Calu3 (cell line): ENCODE results near the gene AJAP1. TPM values are rescaled to one million over a fixed set of nuclear protein-coding genes. Genes with fewer than 3 reads are reported as not detected.

ENCODE experiments used
- BruUV-seq: library from RNA; stranded (reverse); fragments of 400-500 nt; replicated peaks from 2 replicates; lab custom pipeline; 2021; lab: Mats Ljungman, UMichigan
- CTCF ChIA-PET: fragments of 300-600 bp; sonication (Branson Sonifier 250); formaldehyde crosslinking; loops from one replicate; lab custom pipeline; 2022; ENCODE audit warnings: antibody characterized with exemption; lab: Charles Lee
- DNase-seq: peaks from one replicate; pipeline ENCODE4 v3.0.0; 2022
- H3K27ac Mint-ChIP-seq: one replicate; pipeline ENCODE4 v1.8.0; 2022; ENCODE audit warnings: mixed read lengths; ENCODE audit not compliant: unreplicated experiment
- H3K27me3 Mint-ChIP-seq: one replicate; pipeline ENCODE4 v1.8.0; 2022; ENCODE audit warnings: mixed read lengths; ENCODE audit not compliant: unreplicated experiment
- H3K36me3 Mint-ChIP-seq: one replicate; pipeline ENCODE4 v1.8.0; 2022; ENCODE audit warnings: mild to moderate bottlenecking, moderate library complexity, mixed read lengths; ENCODE audit not compliant: insufficient read depth, unreplicated experiment
- H3K4me1 Mint-ChIP-seq: one replicate; pipeline ENCODE4 v1.8.0; 2022; ENCODE audit warnings: mild to moderate bottlenecking, low read depth, mixed read lengths; ENCODE audit not compliant: unreplicated experiment
- H3K4me3 Mint-ChIP-seq: one replicate; pipeline ENCODE4 v1.8.0; 2022; ENCODE audit warnings: mild to moderate bottlenecking, low read depth, moderate library complexity, mixed read lengths; ENCODE audit not compliant: unreplicated experiment
- H3K9me3 Mint-ChIP-seq: one replicate; pipeline ENCODE4 v1.8.0; 2022; ENCODE audit warnings: low read depth, mixed read lengths; ENCODE audit not compliant: unreplicated experiment
- CTCF ChIP-seq: fragments of 200-600 bp; IDR thresholded peaks from one replicate; pipeline ENCODE4 v1.8.0; 2022; ENCODE audit warnings: antibody characterized with exemption; ENCODE audit not compliant: unreplicated experiment
- intact Hi-C: fragments of 100-400 bp; cut with micrococcal nuclease; formaldehyde crosslinking; loops from one replicate; pipeline ENCODE4 v1.10.0; 2022; ENCODE audit not compliant: unreplicated experiment
- total RNA-seq: library from RNA; stranded (reverse); gene quantifications from 2 replicates; pipeline ENCODE4 v1.2.3, GENCODE V29; 2022

The AJAP1 gene
- total RNA-seq, 1 experiment from 2014 or later, result not detected

GRCh38 chr1:4689271-4689935 lies 35.0 kb downstream of the AJAP1 start:
- Mint-ChIP-seq H3K27ac (no peak overlapping the region), H3K27me3 (no peaks in the 10 kb centered on the region), H3K4me1 (no peaks in the 10 kb centered on the region), H3K9me3 (peaks cover 6% of the 10 kb centered on the region), H3K36me3 (no peaks in the 10 kb centered on the region), H3K4me3 (no peak overlapping the region)
- no peak for TF ChIP-seq CTCF
- intact Hi-C loops, result no loop called here
- no TSS peak for BruUV-seq
- CTCF ChIA-PET, result no interaction called here
- DNase-seq, result no peak

- intact Hi-C loops, result no loop called here
- Mint-ChIP-seq H3K4me3 (no peak overlapping the region), H3K36me3 (no peaks in the 10 kb centered on the region), H3K4me1 (no peaks in the 10 kb centered on the region), H3K9me3 (peaks cover 6% of the 10 kb centered on the region), H3K27me3 (no peaks in the 10 kb centered on the region), H3K27ac (no peak overlapping the region)
- TF ChIP-seq CTCF, result no peak
- no TSS peak for BruUV-seq
- CTCF ChIA-PET, result no interaction called here
- DNase-seq, result no peak
These were observed 35.7 kb downstream of the AJAP1 start for GRCh38 chr1:4689941-4690635.

GRCh38 chr1:4690951-4691675 lies 36.7 kb downstream of the AJAP1 start:
- DNase-seq, result no peak
- no peaks in the 10 kb centered on the region for H3K4me1 Mint-ChIP-seq

More at GRCh38 chr1:4690951-4691675, 36.7 kb downstream of the AJAP1 start:
- Mint-ChIP-seq H3K4me3 (no peak overlapping the region), H3K27me3 (no peaks in the 10 kb centered on the region), H3K27ac (no peak overlapping the region), H3K9me3 (peaks cover 6% of the 10 kb centered on the region), H3K36me3 (no peaks in the 10 kb centered on the region)
- no TSS peak for BruUV-seq
- TF ChIP-seq CTCF, result no peak
- intact Hi-C loops, result no loop called here
- CTCF ChIA-PET, result no interaction called here
